Caco-2 (cell line): ENCODE results near the gene GEMIN4. TPM values are rescaled to one million over a fixed set of nuclear protein-coding genes. Genes with fewer than 3 reads are reported as not detected.

Experiments
- Bru-seq: library from RNA; stranded (reverse); fragments of 400-500 nt; gene quantifications from one replicate; lab custom pipeline; 2021; lab: Mats Ljungman, UMichigan
- BruChase-seq, 2 experiments: library from RNA; stranded (reverse); fragments of 400-500 nt; gene quantifications; one replicate each; lab custom pipeline; 2021; lab: Mats Ljungman, UMichigan
- BruUV-seq: library from RNA; stranded (reverse); fragments of 400-500 nt; replicated peaks from 2 replicates; lab custom pipeline; 2021; lab: Mats Ljungman, UMichigan
- CTCF ChIA-PET: fragments of 300-600 bp; sonication (Branson Sonifier 250); formaldehyde crosslinking; loops from one replicate; lab custom pipeline; 2022; ENCODE audit warnings: antibody characterized with exemption; lab: Charles Lee
- POLR2A ChIA-PET: fragments of 300-600 bp; sonication (Branson Sonifier 250); formaldehyde crosslinking; loops from one replicate; lab custom pipeline; 2022; ENCODE audit warnings: antibody characterized with exemption; lab: Charles Lee
- DNase-seq, 2 experiments: peaks; one replicate each; pipeline versions ENCODE4 v3.0.0 to v3.0.0-alpha.2; 2020 to 2022
- H3K27me3 ChIP-seq: replicated peaks from 2 replicates; pipeline ENCODE4 v1.6.0; 2011; ENCODE audit warnings: low read length; ENCODE audit not compliant: control insufficient read depth, insufficient read depth
- H3K36me3 ChIP-seq: 2 replicates; pipeline ENCODE4 v1.5.1; 2011; ENCODE audit warnings: low read length; ENCODE audit not compliant: control insufficient read depth, insufficient read depth
- H3K4me1 ChIP-seq: fragments of 250-450 bp; sonication (Bioruptor Pico); 2 replicates; pipeline ENCODE4 v1.5.1; 2020; ENCODE audit warnings: mild to moderate bottlenecking
- H3K4me3 ChIP-seq: 2 replicates; pipeline ENCODE4 v1.5.1; 2011; ENCODE audit warnings: low read depth, mild to moderate bottlenecking, control low read depth, low read length
- H3K9me3 ChIP-seq: fragments of 250-450 bp; sonication (Bioruptor Pico); 2 replicates; pipeline ENCODE4 v1.5.1; 2020; ENCODE audit warnings: mild to moderate bottlenecking, moderate library complexity
- H3K27ac Mint-ChIP-seq: one replicate; pipeline ENCODE4 v1.8.0; 2022; ENCODE audit warnings: mixed read lengths; ENCODE audit not compliant: unreplicated experiment
- H3K27me3 Mint-ChIP-seq: one replicate; pipeline ENCODE4 v1.8.0; 2022; ENCODE audit warnings: mixed read lengths; ENCODE audit not compliant: insufficient read depth, unreplicated experiment
- H3K36me3 Mint-ChIP-seq: one replicate; pipeline ENCODE4 v1.8.0; 2022; ENCODE audit warnings: mild to moderate bottlenecking, mixed read lengths; ENCODE audit not compliant: insufficient read depth, unreplicated experiment
- H3K4me1 Mint-ChIP-seq: one replicate; pipeline ENCODE4 v1.8.0; 2022; ENCODE audit warnings: low read depth, mixed read lengths; ENCODE audit not compliant: unreplicated experiment
- H3K4me3 Mint-ChIP-seq: one replicate; pipeline ENCODE4 v1.8.0; 2022; ENCODE audit warnings: mild to moderate bottlenecking, moderate library complexity, mixed read lengths; ENCODE audit not compliant: unreplicated experiment
- H3K9me3 Mint-ChIP-seq: one replicate; pipeline ENCODE4 v1.8.0; 2022; ENCODE audit warnings: mixed read lengths; ENCODE audit not compliant: unreplicated experiment
- CTCF ChIP-seq, 2 experiments: fragments of 200-600 bp in 1 of 2; IDR thresholded peaks; 1 replicate in 1 of 2; 2 replicates in 1 of 2; pipeline versions ENCODE4 v1.5.1 to v1.8.0; 2011 to 2022; ENCODE audit warnings: antibody characterized with exemption in 1 of 2, control low read depth in 1 of 2, inconsistent platforms in 1 of 2, low read depth in 1 of 2, low read length in 1 of 2, mild to moderate bottlenecking in 1 of 2, moderate library complexity in 1 of 2; ENCODE audit not compliant: insufficient read depth in 1 of 2, severe bottlenecking in 1 of 2, unreplicated experiment in 1 of 2
- intact Hi-C: fragments of 100-400 bp; cut with micrococcal nuclease; formaldehyde crosslinking; loops from one replicate; pipeline ENCODE4 v1.10.0; 2022; ENCODE audit not compliant: unreplicated experiment
- long read RNA-seq: library from polyadenylated mRNA; stranded (forward); transcript quantifications from one replicate; pipeline ENCODE4 v2.0.0, GENCODE V29; 2022
- total RNA-seq: library from RNA; stranded (reverse); gene quantifications from 2 replicates; pipeline ENCODE4 v1.2.3, GENCODE V29; 2022

The GEMIN4 gene
- total RNA-seq (19.1 and 20.3 TPM in 2 replicates), Bru-seq, nascent RNA (percentile 69 among the genes with signal in this experiment), BruChase-seq, experiment 1, labeled RNA remaining after a 2-hour chase (percentile 81 among the genes with signal in this experiment), BruChase-seq, experiment 2, labeled RNA remaining after a 6-hour chase (percentile 58 among the genes with signal in this experiment)
- long read RNA-seq, full-length matches to known transcripts = 42 of 44 reads
- long read RNA-seq, partial matches to known transcripts = 0 of 44 reads
- long read RNA-seq, other reads (novel, unspliced or antisense) = 2 of 44 reads

DNA sequence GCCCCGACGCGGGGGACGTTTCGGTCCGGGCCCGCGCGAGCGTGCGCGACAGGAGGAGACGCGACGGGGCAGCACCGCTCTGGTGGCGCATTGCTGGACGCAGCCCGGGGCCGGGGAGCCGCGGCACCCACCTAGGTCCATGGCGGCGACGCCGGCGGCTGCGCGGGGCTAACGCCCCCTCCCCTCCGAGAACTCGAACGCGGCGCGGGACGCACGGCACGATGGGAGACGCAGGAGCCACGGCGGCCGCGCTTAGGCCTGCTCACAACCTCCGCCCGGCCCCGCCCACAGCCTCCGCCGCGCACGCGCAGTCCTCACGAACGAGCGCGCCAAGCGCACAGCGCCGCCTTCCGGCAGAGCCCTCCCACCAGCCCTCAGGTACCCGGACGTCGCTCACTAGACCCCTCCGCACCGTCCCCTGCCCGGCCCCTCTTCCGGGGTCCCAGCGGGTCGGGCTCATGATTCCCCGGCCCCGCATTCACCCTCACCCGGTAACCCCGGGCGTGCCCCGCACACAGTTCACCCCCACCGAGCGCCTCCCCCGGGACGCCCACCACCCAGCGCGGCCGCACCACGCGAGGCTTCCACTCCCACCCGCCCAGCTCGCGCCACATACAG lies at the start of gene GEMIN4:
TSS of gene GEMIN4 (minus strand) at position 263 of the 618 bp plus-strand sequence. CDS start at position 141, 122 bp downstream.
- ChIA-PET CTCF (interaction anchor here (0.6 to 1.2 kb wide), 6 partner anchors 8 to 573 kb away, joined by 3 to 7 read pairs (median 4); no protein-coding TSS in a partner anchor), POLR2A (interaction anchor here (1.1 kb wide), 1 partner anchor 30 kb away, joined by 3 read pairs; the partner anchor contains the start of gene GLOD4)
- peak; percentile 75 for TF ChIP-seq CTCF (IDR thresholded peaks at IDR 0.05; ENCODE audit: insufficient read depth in 1 of 2, low read depth in 1 of 2, low read length in 1 of 2, severe bottlenecking in 1 of 2, unreplicated experiment in 1 of 2)
- Mint-ChIP-seq H3K4me1 (peaks cover 15% of the 10 kb centered on the region), H3K27ac (peak within 1 kb of the TSS; percentile 89), H3K9me3 (no peaks in the 10 kb centered on the region), H3K36me3 (peaks cover 26% of the 10 kb centered on the region), H3K4me3 (peak within 1 kb of the TSS; percentile 90), H3K27me3 (no peaks in the 10 kb centered on the region)
- intact Hi-C loops = no loop called here
- Histone ChIP-seq H3K9me3 (no peaks in the 10 kb centered on the region), H3K27me3 (no peaks in the 10 kb centered on the region), H3K4me1 (no peaks in the 10 kb centered on the region), H3K4me3 (peak within 1 kb of the TSS; percentile 75), H3K36me3 (no peaks in the 10 kb centered on the region)
- peak; percentile 84 to 92 for DNase-seq
- BruUV-seq = no TSS peak

DNA sequence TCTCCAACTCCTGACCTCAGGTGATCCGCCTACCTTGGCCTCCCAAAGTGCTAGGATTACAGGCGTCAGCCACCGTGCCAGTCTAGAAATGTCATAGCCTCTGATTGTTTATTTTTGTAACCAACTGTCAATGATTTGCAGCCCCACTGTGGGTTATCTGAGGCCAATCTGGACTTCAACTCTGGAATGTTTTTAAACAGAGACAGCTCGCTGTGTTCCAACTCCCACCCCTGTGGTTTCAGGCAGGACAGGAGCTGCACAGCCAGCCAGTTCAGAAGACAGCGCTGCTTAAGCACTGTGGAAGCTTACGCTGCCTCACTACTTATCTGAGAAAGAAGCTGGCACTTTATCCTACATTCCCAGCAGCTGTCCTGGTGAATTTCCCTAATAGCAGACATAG lies 49.6 kb upstream of the GEMIN4 start:
- TF ChIP-seq CTCF (IDR thresholded peaks at IDR 0.05; ENCODE audit: insufficient read depth in 1 of 2, low read depth in 1 of 2, low read length in 1 of 2, severe bottlenecking in 1 of 2, unreplicated experiment in 1 of 2) = no peak
- ChIA-PET CTCF (interaction anchor here (0.7 kb wide), 1 partner anchor 194 kb away, joined by 3 read pairs; no protein-coding TSS in a partner anchor), POLR2A (no interaction called here)
- no TSS peak for BruUV-seq
- peaks cover 9% of the 10 kb centered on the region for H3K36me3 Mint-ChIP-seq
- no peaks in the 10 kb centered on the region for H3K4me1 ChIP-seq
- H3K27ac Mint-ChIP-seq = no peak overlapping the region
- no peaks in the 10 kb centered on the region for H3K9me3 ChIP-seq
- H3K9me3 Mint-ChIP-seq = no peaks in the 10 kb centered on the region
- no peak for DNase-seq
- no peak overlapping the region for H3K4me3 ChIP-seq
- intact Hi-C loops = no loop called here
- no peaks in the 10 kb centered on the region for H3K27me3 Mint-ChIP-seq
- H3K4me1 Mint-ChIP-seq = no peaks in the 10 kb centered on the region
- H3K36me3 ChIP-seq = no peaks in the 10 kb centered on the region; the same call in 1 of the 2 replicates
- no peaks in the 10 kb centered on the region for H3K27me3 ChIP-seq
- no peak overlapping the region for H3K4me3 Mint-ChIP-seq

DNA sequence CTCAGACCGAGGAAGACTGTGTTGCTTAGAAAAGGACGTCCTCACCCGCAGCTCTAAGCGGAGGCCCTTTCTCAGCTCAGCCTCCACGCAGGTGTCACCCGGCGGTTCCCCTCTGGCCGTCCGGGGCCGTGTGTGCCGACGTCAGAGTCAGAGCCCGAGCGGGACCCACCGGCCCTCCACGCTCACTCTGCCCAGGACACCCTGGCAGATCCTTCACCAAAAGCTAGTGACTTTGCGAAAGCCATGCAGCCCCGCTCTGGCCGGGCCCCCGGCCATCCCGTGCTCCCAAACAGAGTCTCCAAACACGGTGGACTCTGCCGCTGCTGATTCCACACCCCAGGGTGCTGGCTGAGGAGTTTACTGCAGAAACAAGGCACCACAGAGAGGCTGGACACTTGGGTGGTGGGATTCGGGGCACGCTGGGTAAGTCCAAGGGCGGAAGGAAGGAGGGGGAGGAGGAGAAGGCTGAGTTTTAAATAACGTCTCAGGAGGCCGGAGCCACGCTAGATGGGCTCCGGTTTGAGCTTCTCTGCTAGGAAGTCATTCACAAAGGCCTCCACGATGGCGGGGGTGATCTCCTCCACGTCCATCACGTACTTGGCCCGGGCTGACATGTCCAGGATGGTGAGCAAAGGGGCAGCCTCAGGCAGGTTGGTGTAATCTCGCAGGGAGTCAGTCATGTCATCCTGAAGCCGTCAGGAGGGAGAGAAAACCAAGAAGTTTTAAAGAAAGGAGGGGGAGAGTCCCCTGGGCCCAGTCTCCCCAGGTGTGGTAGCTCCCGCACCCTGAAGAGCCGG lies 48.6 kb upstream of the GEMIN4 start:
- no peaks in the 10 kb centered on the region for H3K9me3 ChIP-seq
- no peaks in the 10 kb centered on the region; the same call in 1 of the 2 replicates for H3K36me3 ChIP-seq
- DNase-seq = no peak
- ChIA-PET CTCF (no interaction called here), POLR2A (no interaction called here)
- no peaks in the 10 kb centered on the region for H3K27me3 ChIP-seq
- Mint-ChIP-seq H3K9me3 (no peaks in the 10 kb centered on the region), H3K36me3 (peaks cover 16% of the 10 kb centered on the region), H3K27ac (no peak overlapping the region), H3K4me3 (no peak overlapping the region), H3K4me1 (no peaks in the 10 kb centered on the region), H3K27me3 (no peaks in the 10 kb centered on the region)
- H3K4me1 ChIP-seq = no peaks in the 10 kb centered on the region
- intact Hi-C loops = no loop called here
- BruUV-seq = no TSS peak
- H3K4me3 ChIP-seq = no peak overlapping the region
- no peak for TF ChIP-seq CTCF (IDR thresholded peaks at IDR 0.05; ENCODE audit: insufficient read depth in 1 of 2, low read depth in 1 of 2, low read length in 1 of 2, severe bottlenecking in 1 of 2, unreplicated experiment in 1 of 2)
